CD4-positive, alpha-beta T cell treated with Interleukin-4 for 4 hours (primary cell): ENCODE results near the gene PAX7.

Experiments
- DNase-seq: peaks from one replicate; pipeline ENCODE4 v3.0.0-alpha.2; 2020

Gene PAX7

DNA sequence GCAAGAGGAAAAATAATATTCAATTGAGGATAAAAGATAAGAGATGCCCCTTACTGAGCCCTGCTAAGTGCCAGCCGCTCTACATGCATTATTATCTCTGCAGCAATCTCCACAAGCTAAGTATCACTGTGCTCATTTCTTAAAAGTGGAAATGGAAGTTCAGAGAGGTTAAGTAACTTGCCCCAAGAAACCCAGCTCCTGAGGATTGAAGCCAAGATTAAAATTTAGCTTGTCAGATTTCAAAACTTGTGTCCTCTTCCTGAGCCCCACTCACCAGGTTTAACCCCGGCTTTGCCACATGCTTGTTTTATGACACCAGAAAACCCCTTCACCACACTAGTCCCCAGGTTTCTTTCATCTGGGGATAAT, 11.2 kb upstream of the PAX7 start:
- DNase-seq: no peak

DNA sequence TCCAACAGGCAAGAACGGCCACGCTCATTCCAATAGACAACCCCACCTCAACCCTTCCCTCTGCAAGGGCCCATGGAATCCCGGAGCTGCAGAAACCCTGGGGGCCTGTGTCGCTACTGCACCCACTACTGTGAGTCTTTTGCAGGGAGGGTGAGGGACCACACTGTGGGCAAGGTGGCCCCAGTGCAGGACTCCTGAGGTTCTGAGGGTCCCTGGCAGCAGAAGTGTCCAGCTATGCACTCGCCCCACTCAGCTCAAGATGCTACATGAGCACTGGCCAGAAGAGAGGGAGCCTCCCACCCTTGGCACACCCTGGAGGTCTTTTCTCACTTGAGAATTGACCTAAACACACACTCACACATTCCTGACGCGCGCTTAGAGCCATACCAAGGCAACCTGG, 2.1 kb upstream of the PAX7 start:
- no peak for DNase-seq

DNA sequence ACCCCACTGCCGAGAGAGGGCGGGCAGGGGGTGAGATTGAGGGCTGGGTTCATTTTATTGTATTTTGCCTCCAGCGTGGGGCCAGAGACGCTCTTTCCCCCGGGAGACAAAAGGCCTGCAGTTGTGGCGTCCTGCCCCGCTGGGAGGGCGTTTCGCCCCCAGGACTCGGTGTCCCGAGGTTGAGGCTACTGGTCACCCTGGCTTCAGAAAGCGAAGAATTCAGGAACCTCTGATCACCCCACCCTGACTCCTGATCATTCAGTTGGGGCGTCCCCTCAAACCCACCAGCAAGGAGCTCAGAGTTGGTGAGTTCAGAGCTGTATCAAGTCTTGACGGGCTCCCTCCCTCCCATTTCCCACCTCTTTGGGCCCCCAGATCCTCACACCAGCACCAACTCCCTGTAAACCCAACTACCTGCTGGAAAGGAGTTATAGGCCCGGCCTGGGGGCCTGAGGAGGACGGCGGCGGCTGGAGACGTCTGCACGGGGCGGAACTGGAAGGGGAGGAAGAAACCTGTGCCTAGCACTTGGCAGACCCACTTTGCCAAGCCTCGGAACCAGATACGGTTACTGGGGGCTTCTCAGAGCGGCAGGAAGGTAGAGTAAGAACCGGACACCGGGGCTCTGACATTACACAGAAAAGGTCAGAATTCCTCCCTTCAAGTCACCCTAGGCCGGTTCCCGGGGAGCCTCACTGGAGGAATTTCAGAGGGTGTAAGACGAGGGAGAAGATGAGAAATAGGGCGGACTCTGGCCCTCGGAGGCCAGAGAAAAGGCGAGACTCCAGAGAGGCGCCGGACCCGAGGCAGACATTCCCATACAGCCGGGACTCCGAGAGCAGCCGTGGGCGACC, 761 bp upstream of the PAX7 start:
- no peak for DNase-seq

DNA sequence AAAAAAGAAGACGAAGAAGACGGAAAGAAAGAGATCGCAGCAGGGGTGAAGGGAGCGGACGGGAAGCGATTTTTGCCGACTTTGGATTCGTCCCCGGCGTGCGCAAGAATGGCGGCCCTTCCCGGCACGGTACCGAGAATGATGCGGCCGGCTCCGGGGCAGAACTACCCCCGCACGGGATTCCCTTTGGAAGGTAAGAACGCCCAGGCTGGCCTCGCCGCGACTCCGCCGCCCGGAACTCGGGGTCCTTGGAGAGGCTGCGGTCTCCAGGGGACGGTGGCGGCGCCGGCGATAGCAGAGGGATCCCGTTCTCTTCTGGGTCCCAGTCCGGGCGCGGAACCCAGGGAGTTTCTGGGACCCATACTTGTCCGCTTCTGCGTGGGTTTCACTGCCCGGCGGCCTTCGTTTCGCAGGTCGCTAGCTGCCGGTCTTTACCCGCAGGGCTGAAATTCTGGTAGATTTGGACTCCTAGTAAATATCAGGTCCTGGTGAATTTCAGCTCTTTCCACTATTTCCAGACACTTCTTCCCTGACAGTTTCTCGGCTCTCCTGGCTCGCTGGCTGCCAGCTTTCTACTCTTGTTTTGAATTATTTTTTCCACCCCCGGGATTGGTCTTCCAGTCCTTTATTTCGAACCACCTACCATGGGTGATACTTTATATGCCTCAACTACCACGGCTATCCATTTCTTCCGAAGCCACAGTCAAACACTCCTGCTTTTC, 1.0 kb downstream of the PAX7 start:
- no peak for DNase-seq

DNA sequence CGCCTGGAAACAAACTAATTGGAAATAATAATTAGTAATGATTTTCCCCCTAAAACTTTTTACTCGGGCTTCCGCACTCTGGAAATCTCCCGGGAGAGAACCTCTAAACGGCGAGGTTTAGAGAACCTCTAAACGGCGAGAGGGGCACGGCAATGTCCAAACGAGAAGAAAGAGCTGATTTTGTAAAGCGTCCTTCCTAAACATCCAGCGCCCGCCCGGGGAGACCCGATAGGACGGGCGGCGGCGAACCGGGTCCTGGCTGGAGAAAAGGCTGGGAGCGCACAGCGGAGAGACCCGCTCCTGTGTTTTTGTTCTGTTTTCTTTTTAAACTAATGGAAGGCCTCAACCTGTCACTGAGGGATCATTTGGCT, 1.6 kb downstream of the PAX7 start:
- no peak for DNase-seq

DNA sequence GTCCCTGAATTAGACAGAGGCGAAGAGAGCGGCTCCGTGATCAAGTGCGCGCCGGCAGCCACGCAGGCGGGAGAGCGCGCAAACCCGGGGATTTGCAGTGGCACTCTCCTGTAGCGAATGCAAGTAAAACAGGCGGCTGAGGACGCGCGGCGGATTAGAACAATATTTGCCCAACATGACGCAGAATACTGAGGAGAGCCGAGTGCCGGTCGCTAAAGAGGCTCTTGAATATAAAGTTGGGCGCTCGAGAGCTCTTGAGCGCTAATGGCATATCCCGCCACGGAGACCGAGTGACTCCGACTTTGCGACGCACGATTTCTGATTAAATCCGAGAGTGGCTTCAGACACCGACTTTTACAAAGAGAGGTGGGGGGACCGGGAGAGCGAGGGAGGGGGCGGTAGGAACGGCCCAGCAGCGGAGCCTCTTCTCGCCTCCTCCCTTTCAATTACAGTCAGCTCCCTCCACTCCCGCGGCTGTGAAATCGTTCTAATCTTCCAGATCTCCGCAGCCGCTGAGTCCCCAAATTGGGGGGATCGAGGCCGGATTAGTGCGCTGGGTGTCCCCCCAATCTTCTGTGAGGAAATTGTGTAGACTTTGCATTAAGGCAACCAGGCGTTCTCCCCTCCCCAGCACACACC, 2.3 kb downstream of the PAX7 start:
- DNase-seq: no peak

DNA sequence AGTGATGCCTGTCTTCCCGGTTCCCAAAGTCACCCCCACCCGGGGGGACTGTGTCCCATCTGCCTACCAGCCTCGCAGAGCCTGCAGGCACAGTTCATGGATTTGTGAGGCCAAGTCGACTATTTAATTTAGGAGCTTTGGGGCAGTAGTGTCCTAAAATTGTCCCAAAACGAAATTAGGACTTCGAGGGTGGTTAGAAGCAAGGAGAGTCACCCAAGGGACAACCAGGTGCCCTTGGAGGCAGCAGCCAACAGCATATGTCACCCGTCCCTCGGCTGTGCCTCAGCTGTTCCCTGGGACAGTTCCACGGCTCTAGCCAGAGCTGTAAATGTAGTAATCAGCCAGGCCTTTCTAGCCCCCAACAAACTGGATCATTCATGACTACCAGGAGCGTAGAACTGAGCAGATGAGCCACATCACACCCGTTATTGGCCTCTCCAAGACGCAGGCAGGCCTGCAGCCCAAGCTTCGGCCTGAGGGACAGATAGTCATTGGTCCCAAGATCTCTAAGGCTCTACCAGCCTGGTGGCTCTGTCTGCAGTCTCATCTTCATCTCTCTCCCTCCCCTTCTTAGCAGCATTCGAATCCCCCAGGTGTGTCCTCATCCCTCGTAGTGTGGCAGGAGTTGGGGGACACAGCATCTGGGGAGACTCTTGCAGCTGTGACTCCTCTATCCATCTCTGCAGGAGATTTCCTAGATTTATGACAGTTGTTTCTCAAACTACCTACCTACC, 2.9 kb downstream of the PAX7 start:
- no peak for DNase-seq

DNA sequence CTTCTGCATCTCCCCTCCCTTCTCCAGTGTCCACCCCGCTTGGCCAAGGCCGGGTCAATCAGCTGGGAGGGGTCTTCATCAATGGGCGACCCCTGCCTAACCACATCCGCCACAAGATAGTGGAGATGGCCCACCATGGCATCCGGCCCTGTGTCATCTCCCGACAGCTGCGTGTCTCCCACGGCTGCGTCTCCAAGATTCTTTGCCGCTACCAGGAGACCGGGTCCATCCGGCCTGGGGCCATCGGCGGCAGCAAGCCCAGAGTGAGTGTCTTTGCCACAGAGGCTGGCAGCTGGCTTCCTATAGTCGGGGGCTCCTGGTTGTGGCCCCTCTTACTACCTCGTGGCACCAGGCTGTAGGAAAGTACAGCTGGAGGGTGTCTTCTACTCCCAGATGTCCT, 3.6 kb downstream of the PAX7 start:
- DNase-seq: no peak

DNA sequence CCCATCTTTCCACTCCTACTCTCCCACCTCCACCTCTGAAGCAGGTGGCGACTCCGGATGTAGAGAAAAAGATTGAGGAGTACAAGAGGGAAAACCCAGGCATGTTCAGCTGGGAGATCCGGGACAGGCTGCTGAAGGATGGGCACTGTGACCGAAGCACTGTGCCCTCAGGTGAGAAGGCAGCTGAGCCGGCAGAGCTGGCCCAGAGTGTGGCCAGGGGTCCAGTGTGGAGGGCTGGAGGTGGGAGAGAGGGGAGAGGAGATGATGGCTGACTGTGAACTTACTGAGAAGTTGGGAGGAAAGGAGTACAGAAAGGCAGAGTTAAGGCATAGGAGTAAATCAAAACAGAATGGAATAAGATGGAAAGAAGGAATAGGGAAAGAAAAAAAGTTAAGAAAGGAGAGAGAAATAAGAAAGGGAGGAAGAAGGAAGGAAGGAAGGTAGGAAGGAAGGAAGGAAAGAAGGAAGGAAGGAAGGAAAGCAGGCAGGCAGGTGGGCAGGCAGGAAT, 4.5 kb downstream of the PAX7 start:
- no peak for DNase-seq

DNA sequence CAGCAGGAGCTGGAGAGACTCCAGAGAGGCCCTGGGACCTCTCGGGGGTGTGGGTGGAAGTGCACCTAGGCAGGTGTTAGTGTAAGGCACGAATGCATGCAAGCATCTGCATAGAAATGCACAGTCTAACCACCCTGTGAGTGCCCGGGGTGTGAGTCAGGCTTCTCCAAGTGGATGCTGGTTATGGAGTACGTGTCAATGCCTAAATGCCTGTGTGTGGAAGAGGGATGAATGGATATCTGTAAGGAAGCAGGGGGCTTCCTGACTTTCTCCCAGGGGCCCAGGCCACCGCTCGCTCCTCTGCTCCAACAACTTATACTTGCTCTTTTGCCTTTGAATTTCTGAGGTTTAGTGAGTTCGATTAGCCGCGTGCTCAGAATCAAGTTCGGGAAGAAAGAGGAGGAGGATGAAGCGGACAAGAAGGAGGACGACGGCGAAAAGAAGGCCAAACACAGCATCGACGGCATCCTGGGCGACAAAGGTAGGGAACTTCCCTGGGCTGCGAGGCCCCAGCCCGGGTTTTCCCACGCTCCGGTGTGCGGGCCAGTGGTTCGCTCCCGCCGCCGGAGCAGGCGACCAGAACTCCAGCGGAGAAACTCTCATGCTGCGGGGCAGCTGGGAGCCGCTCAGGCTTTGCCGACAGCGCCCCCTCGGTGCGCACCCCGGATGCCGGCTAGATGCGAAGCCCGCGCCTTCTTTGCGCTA, 5.4 kb downstream of the PAX7 start:
- no peak for DNase-seq

DNA sequence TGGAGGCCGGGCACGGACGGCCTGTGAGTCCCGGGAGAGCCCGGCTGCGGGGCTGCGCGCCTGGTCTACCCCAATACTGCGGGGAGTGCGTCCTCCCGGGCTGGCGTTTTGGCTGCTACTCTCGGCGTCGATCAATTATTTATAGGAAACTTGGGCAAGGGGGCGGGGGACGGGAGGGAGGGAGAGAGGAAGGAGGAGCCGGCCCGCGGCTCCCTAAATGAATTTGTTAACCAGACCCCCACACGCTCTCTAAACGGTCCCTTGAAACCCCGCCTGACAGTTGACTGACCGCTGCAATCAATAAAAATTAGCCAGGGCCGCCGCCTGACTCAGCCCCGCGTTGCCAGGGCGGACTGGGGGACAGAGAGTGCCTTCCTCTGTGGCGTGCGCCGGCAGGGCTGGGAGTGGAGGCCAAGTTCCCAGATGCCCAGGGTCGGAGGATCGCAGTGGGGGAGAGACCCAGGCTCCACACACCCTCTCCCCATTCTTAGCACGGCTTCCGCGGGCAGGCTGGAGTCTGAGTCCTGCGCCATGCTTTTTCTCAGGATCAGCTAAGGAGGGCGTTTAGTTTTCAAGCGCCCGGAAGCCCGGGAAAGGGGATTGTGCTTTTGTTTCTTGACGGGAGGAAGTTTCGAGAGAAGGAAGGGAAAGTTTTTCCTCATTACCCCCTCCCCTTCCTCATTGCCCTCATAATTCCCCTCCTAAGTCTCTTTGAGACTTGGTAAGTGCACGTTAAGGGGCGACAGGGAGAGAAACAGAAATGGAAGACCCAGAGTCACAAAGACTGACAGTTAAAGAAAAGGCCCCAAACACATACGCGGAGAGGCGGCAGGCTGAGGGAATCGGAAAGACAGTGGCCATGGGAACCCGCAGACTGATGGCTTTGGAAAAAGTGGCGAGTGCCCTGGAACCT, 6.2 kb downstream of the PAX7 start:
- DNase-seq: no peak

DNA sequence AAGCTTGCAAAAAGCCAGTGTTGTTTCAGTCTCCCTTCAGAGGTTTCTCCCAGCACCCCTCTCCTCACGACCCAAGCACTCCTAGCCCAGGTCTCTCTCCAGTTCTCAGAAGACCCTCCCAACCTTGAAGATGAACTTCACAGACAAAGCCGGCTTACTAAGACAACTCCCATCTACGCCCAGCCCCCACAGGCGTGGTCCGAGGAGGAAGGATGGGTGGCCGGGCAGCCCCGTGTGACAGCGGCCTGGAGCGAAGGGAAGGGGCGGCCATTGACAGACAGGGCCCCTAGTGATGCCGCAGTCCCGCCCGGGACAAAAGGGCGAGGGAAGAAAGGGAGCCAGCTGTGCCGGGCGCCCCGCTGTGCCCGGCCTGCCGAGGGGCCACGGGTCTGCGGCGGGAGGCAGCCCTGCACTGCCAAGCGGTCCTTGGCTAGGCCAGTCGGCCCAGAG, 6.9 kb downstream of the PAX7 start:
- DNase-seq: no peak

DNA sequence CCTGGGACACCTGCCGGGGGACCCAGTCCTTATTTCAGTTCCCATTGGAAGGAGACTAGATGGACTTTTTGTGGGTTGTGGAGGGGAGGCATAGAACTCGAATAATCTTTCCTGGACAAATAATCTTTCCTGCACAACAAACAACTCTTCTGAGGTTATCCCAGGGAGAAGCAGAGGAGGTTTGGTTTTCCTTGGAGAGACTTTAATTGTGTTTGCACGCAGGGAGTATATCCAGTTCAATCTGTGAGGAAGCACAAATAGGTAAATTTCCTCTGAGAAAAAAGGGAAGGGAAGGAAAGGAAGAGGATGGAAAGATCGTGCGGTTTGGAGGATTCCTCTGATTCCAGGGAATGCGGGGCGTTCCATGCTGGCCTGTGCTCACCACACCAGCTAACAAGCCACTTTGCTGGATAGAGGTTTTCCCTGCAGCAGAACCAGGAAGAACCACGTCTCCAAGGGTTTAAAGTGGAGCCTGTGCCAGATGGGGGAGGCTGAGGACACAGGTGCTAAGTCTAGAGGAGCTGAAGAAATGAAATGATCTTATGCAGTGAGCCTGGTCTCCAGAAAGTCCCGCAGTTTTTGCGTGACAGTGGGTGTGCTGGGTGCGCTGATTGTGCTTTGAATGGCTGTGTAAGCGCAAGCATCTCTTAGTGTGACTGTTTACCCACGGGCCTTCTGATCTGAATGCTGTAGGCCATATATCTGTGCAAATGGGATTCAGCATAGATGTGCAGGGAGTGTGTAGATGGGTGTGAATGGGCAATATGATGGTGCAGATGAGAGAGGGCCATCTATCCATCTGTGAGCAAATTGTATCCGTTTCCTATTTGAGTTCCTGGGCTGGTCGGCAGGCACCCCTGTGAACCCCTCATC, 7.6 kb downstream of the PAX7 start:
- DNase-seq: no peak

DNA sequence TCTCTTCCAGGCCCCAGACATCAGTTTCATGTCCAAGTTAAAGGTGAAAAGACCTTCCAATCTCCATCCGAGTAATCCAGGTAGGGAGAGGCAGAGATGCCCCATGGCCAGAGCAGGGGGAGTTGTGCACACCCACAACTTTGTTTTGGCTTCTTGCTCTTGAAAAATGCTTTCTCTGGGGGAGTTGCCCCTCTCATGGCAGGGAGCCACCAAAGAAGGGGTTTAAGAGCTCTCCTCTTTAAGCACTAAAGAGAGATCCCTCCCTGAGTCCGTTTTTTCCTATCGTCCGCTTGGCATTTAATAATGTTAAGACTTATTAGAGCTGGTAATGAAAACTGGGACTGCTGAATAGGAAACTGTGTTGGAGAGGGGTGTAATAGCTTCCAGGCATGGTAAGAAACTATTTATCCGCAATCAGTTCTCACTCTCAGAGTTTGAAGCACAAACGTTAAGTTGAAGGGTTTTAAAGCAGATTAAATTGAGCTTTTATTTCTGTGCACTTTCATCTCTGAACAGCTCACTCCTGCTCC, 8.3 kb downstream of the PAX7 start:
- no peak for DNase-seq

DNA sequence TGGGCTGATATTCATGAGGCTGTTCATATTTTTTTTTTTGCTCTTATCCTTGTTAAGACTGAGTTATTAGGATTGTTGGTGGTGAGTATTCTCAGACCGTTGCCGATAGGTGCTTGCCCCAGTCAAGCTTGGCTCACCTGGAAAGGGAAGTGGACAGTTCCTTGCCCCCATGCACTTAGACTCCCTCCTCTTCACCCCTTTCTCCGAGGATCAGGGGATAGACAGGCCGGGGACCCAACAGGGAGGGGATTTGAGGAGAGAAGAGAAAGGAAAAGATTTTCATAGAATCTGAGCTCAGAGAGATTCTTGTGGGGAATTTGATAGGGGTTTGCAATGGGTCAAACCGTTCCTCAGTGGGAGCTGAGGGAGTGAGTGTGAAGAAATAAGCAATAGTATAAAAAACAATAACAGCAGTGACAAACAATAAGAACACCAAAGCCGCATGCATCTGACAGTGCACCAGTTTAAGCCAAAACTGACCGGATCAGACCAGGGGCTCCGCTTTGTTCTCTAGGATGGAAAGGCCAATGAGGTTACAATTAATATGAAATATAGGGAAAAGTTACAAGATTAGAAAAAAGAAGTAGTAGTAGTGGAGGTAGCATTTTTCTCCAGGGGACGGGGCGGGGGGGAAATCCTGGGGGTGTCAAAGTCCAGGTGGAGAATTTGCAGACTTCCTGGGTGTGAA, 8.9 kb downstream of the PAX7 start:
- no peak for DNase-seq

DNA sequence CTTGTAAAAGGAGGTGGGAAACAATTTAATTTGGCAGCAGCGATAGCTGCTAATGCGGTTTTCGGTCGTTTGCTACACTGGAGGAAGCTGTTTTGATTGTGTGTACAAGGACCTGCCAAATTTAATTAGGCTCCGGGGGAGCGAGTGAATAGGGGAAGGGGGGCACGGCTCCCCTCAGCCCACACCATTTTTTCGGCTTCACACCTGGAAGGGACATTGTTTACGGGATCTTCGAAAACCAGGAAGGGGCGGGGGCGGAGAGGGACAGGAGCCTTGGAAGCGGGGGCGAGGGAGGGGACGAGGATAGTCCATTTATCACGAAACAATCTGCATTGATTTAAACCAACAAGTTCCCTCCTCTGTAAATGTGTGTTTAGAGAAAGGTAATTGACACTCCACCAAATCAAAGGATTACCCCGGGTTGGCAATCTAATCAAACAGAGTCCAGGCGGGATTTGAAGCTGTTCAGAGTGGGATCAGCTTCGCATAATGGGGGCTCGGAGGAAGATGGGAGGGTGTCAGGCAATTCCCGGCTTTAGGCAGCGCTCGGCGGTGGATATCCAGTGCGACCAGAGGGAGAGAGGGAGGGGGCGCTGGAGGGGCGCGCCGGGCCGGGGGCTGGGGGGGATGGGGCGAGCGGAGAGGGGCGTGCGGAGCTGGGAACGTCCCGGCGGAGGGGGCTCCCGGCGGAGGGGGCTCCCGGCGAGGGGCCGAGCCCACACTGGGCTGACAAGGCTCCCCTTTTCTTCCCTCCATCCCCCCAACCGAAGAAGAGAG, 9.8 kb downstream of the PAX7 start:
- no peak for DNase-seq

DNA sequence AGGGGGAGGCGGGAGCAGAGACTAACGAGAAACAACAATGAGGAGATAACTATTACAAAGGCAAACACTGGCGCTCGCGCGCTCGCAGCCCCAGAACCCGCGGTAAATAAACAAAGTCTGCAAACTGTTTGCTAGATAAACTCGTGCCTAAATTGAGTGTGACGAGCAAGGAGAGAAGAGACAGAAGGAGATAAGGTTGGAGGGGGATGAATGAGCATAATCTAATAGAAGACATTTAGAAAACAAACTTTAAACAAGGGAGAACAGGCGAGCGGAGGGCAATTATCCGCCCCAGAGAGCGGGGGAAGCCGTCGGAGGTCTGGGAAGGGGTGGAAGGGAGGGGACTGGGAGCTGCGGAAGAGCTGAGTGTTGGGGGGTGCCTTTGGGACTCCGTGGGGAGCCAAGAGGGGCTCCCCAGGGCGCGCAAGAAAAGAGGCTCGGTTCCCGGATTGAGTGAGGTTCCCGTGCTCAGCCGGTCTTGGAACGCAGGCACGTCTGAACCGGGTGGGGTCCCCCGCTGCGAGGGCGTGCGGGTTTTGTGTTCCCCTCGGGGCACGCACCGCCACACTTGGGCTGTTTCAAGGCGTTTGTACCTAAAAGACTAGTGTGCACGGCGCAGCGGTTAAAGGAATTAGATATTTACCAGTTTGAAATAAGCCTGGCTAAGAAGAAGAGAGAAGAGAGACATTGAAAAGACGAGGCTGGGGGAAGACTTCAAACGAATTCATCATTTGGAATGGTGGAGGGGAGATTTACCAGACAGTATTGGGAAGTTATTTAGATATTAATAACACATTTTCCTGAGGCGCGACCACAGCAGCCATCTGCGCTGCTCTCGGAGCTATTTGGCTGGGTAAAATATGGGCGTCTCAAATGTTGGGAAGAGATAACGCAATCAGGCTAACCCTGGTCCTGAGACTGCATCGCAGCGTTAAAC, 10.6 kb downstream of the PAX7 start:
- no peak for DNase-seq
